GM12872 (cell line): ENCODE data around the gene UBXN10.

Experiments used
- CTCF ChIP-seq: IDR thresholded peaks from 3 replicates; pipeline ENCODE4 v1.5.1; 2011; ENCODE audit warnings: low read depth, mild to moderate bottlenecking, low read length, moderate library complexity; ENCODE audit not compliant: insufficient read depth

The UBXN10 gene

GRCh38 chr1:20139776-20140612 lies 45.9 kb upstream of the UBXN10 start:
- no peak for TF ChIP-seq CTCF

DNA sequence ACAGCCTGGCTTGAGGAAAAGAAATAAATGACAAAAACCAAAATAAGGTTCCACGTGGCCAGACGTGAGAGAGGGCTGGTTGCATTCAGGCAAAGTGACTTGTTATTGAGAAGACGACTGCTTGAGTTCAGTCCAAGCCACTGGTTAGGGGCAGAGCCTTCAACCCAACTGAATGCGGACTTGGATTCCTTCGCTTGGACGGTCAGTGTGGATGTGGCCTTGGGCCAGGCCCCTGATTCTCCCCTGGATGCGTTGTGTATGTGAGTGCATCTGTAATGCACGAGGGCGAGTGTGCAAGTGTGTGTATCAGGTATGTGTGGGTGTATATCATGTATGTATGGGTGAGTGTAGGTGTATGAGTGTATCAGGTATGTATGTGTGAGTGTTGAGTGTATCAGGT lies 44.9 kb upstream of the UBXN10 start:
- TF ChIP-seq CTCF = no peak

DNA sequence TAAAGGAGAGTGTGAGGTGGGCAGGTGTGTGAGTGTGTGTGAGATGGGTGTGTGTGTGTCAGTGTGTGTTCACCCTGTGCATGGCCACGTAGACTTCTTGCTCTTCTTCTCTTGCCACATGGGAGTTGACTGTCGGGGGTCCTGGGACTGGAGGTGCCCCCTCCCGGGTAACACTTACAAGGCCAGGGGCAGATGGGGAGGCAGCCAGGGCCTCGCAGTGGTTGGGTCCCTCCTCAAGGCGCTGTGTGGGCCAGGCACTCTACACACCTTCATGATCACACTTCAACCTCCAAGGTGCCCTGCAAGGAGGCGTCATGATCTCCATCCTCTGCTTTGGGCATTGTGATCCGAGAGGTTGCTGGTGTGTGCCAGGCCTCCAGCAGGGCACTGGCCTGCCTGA lies 44.4 kb upstream of the UBXN10 start:
- no peak for TF ChIP-seq CTCF

GRCh38 chr1:20142001-20142710 lies 43.7 kb upstream of the UBXN10 start:
- TF ChIP-seq CTCF = no peak

DNA sequence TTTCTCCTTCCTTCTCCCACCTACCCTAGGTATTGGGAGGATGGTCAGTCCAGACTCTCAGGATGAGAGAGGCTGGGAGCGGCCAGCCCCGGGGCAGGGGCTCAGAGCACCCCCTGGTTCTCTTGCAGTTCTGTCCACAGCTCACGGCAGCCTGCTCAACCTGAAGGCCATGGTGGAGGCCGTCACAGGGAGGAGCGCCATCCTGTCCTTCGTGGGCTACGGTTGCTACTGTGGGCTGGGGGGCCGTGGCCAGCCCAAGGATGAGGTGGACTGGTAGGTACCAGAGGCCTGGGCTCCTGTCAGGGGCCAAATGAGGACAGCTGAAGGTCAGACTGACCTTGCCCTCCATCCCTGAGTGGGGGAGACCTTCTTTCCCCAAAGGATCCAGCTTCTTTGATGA lies 42.6 kb upstream of the UBXN10 start:
- TF ChIP-seq CTCF = no peak

- no peak for TF ChIP-seq CTCF
Observed at GRCh38 chr1:20143734-20144565, 41.9 kb upstream of the UBXN10 start.

- TF ChIP-seq CTCF = no peak
Observed at GRCh38 chr1:20147846-20148570, 37.9 kb upstream of the UBXN10 start.
